Naive B cell (primary cell): ENCODE data around the gene ADORA2A. TPM values are rescaled to one million over a fixed set of nuclear protein-coding genes. Genes with fewer than 3 reads are reported as not detected.

Source experiments
- ATAC-seq, 2 donors: fragments of 150-1000 bp; cut with Tn5 transposase; 2 replicates each; pipeline ENCODE4 v1.10.0; 2021; ENCODE audit warnings: low read depth in 2 of 2, mild to moderate bottlenecking in 2 of 2, moderate library complexity in 2 of 2
- DNase-seq: peaks from one replicate; pipeline ENCODE4 v3.0.0; 2022
- H3K27ac Mint-ChIP-seq, 6 donors: one replicate each; pipeline ENCODE4 v1.8.0; 2020 to 2022; ENCODE audit warnings: mild to moderate bottlenecking in 6 of 6, mixed read lengths in 6 of 6, moderate library complexity in 5 of 6, inconsistent platforms in 2 of 6
- H3K27me3 Mint-ChIP-seq, 3 donors: one replicate each; pipeline ENCODE4 v1.8.0; 2021 to 2022; ENCODE audit warnings: mixed read lengths in 3 of 3, mild to moderate bottlenecking in 1 of 3
- H3K36me3 Mint-ChIP-seq, 2 donors: one replicate each; pipeline ENCODE4 v1.8.0; 2020 to 2022; ENCODE audit warnings: mixed read lengths in 2 of 2, inconsistent platforms in 1 of 2, mild to moderate bottlenecking in 1 of 2
- H3K4me1 Mint-ChIP-seq, 3 donors: one replicate each; pipeline ENCODE4 v1.8.0; 2020 to 2022; ENCODE audit warnings: mixed read lengths in 3 of 3, inconsistent platforms in 1 of 3, mild to moderate bottlenecking in 1 of 3, moderate library complexity in 1 of 3
- H3K4me3 Mint-ChIP-seq, 8 donors: one replicate each; pipeline ENCODE4 v1.8.0; 2020 to 2022; ENCODE audit warnings: mild to moderate bottlenecking in 8 of 8, mixed read lengths in 8 of 8, moderate library complexity in 8 of 8, inconsistent platforms in 2 of 8
- H3K9me3 Mint-ChIP-seq, 7 donors: one replicate each; pipeline ENCODE4 v1.8.0; 2020 to 2022; ENCODE audit warnings: mixed read lengths in 7 of 7, mild to moderate bottlenecking in 5 of 7, inconsistent platforms in 2 of 7, moderate library complexity in 1 of 7
- polyA plus RNA-seq, 6 donors: library from polyadenylated mRNA; unstranded; fragments of 300-500 nt; fragmentation: Illumina TruSeq; gene quantifications; one replicate each; pipeline ENCODE4 v1.2.3, GENCODE V29; 2021; ENCODE audit warnings: low read depth in 6 of 6

ADORA2A gene
- 10 to 100 TPM; 43.9 to 79.9 (median 52.5) TPM for polyA plus RNA-seq

DNA sequence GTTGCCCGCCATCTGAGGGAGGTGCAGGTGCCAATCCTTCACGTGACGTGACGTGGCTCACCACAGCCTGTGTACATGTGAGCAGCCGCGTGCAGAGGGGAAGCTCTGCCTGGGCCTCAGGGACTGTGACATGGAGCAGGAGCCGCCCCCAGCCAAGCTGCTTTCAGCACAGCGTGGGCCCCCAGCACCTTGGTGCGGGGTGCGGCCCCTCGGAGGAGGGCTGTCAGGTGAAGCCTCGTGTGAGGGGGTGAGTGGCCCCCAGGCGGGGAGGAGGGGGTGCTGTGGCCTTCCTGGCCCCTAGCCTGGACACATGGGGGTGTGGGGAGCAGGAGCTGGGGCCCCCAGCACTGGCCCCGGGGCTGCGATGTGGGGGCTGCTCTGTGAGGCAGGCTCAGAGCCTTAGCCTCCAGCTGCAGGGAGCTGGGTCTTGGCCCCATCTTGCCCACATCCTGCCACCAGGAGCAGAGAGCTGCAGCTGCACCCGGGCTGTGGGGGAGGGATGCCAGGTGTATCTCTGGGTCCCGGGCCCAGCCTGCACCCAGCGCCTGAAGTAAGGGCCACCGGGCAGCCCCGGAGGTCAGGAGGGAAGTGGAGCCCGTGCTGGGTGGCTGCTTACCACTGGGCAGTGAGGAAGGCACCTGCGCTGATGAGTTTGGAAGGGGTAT, at the start of gene ADORA2A:
TSS of gene ADORA2A (plus strand) at position 100 of the 665 bp plus-strand sequence. CDS start 5,806 bp downstream, outside the sequence.
- Mint-ChIP-seq H3K9me3 (no peaks in the 10 kb centered on the region), H3K27me3 (no peaks in the 10 kb centered on the region), H3K4me3 (peak within 1 kb of the TSS; percentile 85 to 96 (median 90)), H3K4me1 (peaks cover 74 to 75% (median 75%) of the 10 kb centered on the region in 3 donors), H3K27ac (peak within 1 kb of the TSS; percentile 98 to 100 (median 99)), H3K36me3 (no peaks in the 10 kb centered on the region)
- peak; percentile 94 for DNase-seq
- ATAC-seq, result peak; percentile 85

DNA sequence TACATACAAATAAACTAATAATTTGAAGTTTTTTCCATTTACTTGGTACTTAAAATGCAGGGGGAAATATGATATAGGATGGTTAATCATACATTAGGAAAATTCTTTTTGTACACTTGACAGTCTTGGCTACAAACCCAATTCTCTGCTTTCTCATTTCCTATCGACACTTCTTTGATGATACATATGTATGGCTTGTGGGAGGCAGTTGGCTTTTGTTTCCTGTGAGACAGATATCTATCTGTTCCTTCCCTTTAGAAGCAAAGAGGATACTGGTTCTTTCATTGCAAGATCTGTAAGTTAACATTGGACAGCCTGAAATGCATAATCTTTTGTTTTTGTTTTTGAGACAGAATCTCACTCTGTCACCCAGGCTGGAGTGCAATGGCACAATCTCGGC, 47.9 kb upstream of the ADORA2A start:
- Mint-ChIP-seq H3K36me3 (peaks cover 7 to 20% of the 10 kb centered on the region in 2 donors), H3K27ac (peak overlapping the region in 2 of 6 donors; percentile 32 to 76), H3K4me1 (peaks cover 0 to 4% (median 0%) of the 10 kb centered on the region in 3 donors)

DNA sequence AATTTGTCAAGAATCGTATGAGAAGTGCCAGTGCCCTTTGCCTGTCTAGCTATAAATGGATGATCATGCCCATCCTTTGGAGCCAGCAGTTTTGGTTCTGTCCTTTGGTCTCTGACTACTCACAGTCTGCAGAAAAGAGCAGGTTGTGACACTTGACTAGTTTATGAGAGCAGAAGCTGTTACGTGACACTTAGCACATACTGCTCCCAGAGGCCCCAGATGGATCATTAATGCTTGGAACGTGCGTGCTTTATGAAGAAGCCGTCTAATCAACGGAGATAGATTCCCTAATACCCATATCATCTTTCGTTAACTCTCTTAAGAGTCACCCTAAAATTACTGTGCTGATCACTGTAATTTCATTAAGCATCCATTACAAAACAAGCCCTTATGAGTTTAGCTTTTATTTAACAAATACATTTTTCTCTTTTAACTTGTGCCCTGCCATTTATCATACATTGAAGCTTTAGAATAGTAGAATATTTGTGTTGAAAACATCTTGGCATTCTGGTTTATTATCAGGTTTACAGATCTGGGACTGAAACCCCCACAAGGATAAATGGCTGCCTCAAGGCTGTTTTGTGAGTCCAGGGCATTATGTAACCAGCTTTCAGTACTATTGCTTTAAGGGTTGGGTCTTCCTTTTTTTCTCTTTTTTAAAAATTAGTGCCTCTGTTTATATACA, 47.0 kb upstream of the ADORA2A start:
- Mint-ChIP-seq H3K27ac (peak overlapping the region in 1 of 6 donors; percentile 15), H3K36me3 (peaks cover 0 to 13% of the 10 kb centered on the region in 2 donors), H3K9me3 (no peaks in the 10 kb centered on the region), H3K27me3 (no peaks in the 10 kb centered on the region), H3K4me1 (peaks cover 0 to 4% (median 0%) of the 10 kb centered on the region in 3 donors), H3K4me3 (no peak overlapping the region)
- ATAC-seq, result no peak
- no peak for DNase-seq

More for the DNA sequence above, 47.9 kb upstream of the ADORA2A start:
- ATAC-seq, result no peak
- no peak for DNase-seq
- no peaks in the 10 kb centered on the region for H3K27me3 Mint-ChIP-seq
- H3K4me3 Mint-ChIP-seq, result no peak overlapping the region
- no peaks in the 10 kb centered on the region for H3K9me3 Mint-ChIP-seq

DNA sequence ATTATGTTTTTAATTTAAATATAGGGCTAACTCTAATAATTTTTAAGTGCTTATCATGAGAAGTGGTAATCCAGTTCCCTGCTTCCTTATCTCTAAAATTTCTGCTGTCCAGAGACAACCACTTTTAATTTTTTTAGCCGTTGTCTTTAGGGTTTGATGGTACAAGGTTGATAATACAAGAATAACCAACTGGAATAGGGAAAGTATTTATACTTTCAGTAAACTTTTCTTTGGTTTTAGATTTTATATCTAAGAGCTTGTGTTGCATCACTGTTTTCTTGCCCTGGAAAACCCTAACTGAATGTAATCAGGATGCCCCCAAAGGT, 46.5 kb upstream of the ADORA2A start:
- ATAC-seq (no peak), DNase-seq (no peak)
- H3K36me3 Mint-ChIP-seq, result peaks cover 0 to 16% of the 10 kb centered on the region in 2 donors
- no peak overlapping the region for H3K27ac Mint-ChIP-seq
- H3K4me3 Mint-ChIP-seq, result no peak overlapping the region
- H3K9me3 Mint-ChIP-seq, result no peaks in the 10 kb centered on the region
- no peaks in the 10 kb centered on the region for H3K27me3 Mint-ChIP-seq
- H3K4me1 Mint-ChIP-seq, result peaks cover 0 to 4% (median 0%) of the 10 kb centered on the region in 3 donors

DNA sequence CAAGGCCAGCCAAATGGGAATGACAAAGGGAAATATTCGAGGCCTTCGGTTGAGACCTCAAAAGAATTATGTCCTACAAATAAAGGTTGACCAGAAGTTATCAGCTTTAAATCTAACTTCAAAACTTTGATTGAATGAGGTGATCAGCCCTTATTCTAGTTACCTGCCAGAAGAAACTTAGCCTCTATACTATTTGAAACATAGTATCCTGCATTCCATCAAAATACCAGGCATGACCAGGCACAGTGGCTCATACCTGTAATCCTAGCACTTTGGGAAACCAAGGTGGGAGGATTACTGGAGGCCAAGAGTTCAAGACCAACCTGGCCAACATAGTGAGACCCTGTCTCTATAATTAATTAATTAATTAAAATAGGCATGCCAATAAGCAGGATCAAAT, 44.3 kb upstream of the ADORA2A start:
- DNase-seq (no peak), ATAC-seq (no peak)
- Mint-ChIP-seq H3K27me3 (no peaks in the 10 kb centered on the region), H3K36me3 (peaks cover 0 to 17% of the 10 kb centered on the region in 2 donors), H3K27ac (no peak overlapping the region), H3K4me1 (peaks cover 0 to 4% (median 0%) of the 10 kb centered on the region in 3 donors), H3K9me3 (no peaks in the 10 kb centered on the region), H3K4me3 (no peak overlapping the region)

DNA sequence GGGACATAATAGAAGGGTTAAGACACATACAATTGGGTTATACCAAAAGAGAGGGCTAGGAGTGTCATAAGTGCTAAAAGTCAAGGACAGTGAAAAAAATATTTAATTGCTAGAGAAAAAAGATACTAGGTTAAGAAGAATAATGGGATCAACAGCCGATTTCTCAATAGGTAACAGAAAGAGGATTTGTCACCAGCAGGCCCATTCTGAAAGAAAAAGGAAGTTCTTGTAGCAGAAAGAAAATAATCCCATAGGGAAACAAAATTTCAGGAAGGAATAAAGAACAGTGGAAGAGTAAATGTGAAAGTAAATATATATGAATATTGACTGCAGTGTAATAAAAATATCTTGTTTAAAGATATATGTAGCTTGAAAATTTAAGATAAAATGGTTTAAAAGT, 43.3 kb upstream of the ADORA2A start:
- Mint-ChIP-seq H3K27me3 (no peaks in the 10 kb centered on the region), H3K9me3 (no peaks in the 10 kb centered on the region), H3K4me1 (peaks cover 0 to 4% (median 0%) of the 10 kb centered on the region in 3 donors), H3K4me3 (no peak overlapping the region), H3K27ac (peak overlapping the region in 2 of 6 donors; percentile 8 to 9), H3K36me3 (peaks cover 0 to 15% of the 10 kb centered on the region in 2 donors)
- DNase-seq (no peak), ATAC-seq (no peak)

DNA sequence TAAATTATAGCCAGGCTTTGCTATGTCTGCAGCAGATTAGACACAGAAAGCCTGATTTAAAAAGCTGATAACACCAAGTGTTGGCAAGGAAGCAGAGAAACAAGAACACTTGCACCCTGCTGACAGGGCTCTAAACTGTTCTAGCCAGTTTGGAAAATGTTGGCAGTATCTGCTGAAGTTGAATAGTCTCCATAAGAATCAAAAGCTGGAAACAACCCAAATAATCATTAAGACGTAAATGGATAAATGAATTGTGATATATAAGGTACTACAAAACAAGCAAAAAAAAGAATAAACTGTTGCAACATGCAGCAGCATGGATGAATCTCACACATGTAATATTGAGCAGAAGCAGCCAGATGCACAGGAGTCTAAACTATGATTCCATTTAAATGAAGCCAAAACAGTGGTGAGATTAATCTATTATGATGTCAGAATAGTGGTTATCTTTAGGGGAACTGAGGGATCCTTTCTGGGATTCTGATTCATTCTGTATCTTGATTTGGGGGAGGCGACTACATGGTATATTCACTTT, 40.4 kb upstream of the ADORA2A start:
- H3K9me3 Mint-ChIP-seq, result no peaks in the 10 kb centered on the region
- no peak for DNase-seq
- no peaks in the 10 kb centered on the region for H3K27me3 Mint-ChIP-seq
- no peak for ATAC-seq
- peaks cover 0 to 6% (median 4%) of the 10 kb centered on the region in 3 donors for H3K4me1 Mint-ChIP-seq
- H3K36me3 Mint-ChIP-seq, result peaks cover 0 to 14% of the 10 kb centered on the region in 2 donors
- peak overlapping the region in 1 of 6 donors; percentile 11 for H3K27ac Mint-ChIP-seq
- H3K4me3 Mint-ChIP-seq, result no peak overlapping the region

DNA sequence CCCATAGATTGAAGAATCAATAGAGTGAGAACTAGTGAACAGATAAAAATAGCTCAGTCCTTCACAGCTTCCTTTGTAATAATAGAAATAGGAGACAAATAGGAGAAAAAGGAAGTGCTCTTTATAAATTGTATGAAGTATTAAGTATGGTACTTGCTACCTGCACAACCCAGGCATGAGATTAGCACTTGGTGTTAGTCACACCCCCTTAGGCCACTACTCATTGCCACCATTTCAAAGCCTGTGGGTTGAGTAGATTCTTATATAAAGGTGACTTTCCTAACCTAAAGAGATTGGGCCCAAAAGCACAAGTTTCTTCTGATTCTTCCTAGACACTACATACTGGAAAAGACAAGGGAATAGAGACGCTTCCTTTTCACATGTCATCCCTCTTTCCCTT, 37.7 kb upstream of the ADORA2A start:
- H3K27ac Mint-ChIP-seq, result peak overlapping the region in 1 of 6 donors; percentile 39
- no peaks in the 10 kb centered on the region for H3K27me3 Mint-ChIP-seq
- peaks cover 0 to 6% (median 0%) of the 10 kb centered on the region in 3 donors for H3K4me1 Mint-ChIP-seq
- H3K9me3 Mint-ChIP-seq, result no peaks in the 10 kb centered on the region
- ATAC-seq, result no peak
- H3K36me3 Mint-ChIP-seq, result peaks cover 0 to 14% of the 10 kb centered on the region in 2 donors
- DNase-seq, result no peak
- no peak overlapping the region for H3K4me3 Mint-ChIP-seq

DNA sequence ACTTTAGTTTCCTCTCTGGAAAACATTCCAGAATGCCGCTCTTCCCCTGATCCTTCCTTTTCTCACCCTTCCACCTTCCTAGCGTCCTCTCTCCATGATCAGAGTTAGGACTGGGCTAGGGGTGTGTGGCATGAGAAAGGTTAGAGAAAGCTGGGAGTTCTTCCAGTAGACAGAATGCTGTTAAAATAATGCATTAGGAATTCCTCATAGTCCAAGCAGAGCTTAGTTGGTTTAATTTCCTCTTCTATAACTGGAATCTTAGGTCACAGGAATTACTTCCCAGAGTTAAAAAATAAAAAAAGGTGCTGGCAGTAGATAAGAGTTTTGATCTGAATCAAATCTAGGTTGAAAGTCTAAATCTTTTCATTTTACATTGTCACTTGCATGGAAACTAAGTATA, 37.2 kb upstream of the ADORA2A start:
- peak overlapping the region in 4 of 6 donors; percentile 17 to 62 (median 32) for H3K27ac Mint-ChIP-seq

DNA sequence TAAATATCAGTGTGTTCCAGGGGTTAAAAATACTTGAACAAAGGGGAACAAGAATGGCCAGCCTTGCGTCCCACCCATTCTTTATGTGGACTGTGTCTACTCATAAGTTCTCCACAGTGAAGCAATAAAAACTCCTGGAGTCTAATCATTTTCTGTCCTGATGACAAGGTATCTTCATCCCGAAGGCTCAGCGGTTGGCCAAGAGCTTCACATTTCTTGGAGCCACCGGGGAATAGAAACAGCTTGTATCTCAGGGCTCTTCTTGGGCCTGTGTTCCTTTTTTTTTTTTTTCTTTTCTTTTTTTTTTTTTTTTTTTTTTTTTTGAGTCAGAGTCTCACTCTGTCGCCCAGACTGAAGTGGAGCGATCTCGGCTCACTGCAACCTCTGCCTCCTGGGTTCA, 36.8 kb upstream of the ADORA2A start:
- H3K9me3 Mint-ChIP-seq, result no peaks in the 10 kb centered on the region
- peaks cover 0 to 6% (median 0%) of the 10 kb centered on the region in 3 donors for H3K4me1 Mint-ChIP-seq
- DNase-seq, result no peak
- peaks cover 0 to 16% of the 10 kb centered on the region in 2 donors for H3K36me3 Mint-ChIP-seq
- no peak for ATAC-seq
- H3K4me3 Mint-ChIP-seq, result no peak overlapping the region
- no peaks in the 10 kb centered on the region for H3K27me3 Mint-ChIP-seq
- no peak overlapping the region for H3K27ac Mint-ChIP-seq

More for the DNA sequence above, 37.2 kb upstream of the ADORA2A start:
- no peaks in the 10 kb centered on the region for H3K27me3 Mint-ChIP-seq
- H3K4me1 Mint-ChIP-seq, result peaks cover 0 to 6% (median 0%) of the 10 kb centered on the region in 3 donors
- DNase-seq, result no peak
- no peak overlapping the region for H3K4me3 Mint-ChIP-seq
- no peak for ATAC-seq
- H3K36me3 Mint-ChIP-seq, result peaks cover 0 to 16% of the 10 kb centered on the region in 2 donors
- H3K9me3 Mint-ChIP-seq, result no peaks in the 10 kb centered on the region

DNA sequence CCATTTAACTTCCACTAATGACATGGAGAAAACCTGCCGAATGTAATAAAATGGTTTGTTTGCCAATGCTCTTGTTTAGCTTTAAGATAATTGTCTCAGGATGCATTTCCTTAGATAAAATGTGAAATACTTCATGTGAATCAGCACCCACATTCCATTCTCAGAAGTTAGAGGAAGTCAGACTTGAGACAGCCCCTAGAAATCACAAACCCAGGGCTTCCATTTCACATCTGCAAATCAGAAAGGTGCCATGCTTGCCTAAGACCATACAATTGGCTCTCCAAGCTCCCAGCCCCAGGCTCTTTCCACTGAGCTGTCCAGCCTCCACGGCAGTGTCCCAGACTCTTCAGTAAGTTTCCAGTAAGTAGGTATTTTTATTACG, 35.6 kb upstream of the ADORA2A start:
- no peak overlapping the region for H3K4me3 Mint-ChIP-seq
- no peaks in the 10 kb centered on the region for H3K27me3 Mint-ChIP-seq
- ATAC-seq (no peak), DNase-seq (no peak)
- peaks cover 0 to 9% of the 10 kb centered on the region in 2 donors for H3K36me3 Mint-ChIP-seq
- H3K9me3 Mint-ChIP-seq, result no peaks in the 10 kb centered on the region
- H3K27ac Mint-ChIP-seq, result peak overlapping the region in 2 of 6 donors; percentile 66 to 78
- H3K4me1 Mint-ChIP-seq, result peaks cover 0 to 6% (median 0%) of the 10 kb centered on the region in 3 donors

DNA sequence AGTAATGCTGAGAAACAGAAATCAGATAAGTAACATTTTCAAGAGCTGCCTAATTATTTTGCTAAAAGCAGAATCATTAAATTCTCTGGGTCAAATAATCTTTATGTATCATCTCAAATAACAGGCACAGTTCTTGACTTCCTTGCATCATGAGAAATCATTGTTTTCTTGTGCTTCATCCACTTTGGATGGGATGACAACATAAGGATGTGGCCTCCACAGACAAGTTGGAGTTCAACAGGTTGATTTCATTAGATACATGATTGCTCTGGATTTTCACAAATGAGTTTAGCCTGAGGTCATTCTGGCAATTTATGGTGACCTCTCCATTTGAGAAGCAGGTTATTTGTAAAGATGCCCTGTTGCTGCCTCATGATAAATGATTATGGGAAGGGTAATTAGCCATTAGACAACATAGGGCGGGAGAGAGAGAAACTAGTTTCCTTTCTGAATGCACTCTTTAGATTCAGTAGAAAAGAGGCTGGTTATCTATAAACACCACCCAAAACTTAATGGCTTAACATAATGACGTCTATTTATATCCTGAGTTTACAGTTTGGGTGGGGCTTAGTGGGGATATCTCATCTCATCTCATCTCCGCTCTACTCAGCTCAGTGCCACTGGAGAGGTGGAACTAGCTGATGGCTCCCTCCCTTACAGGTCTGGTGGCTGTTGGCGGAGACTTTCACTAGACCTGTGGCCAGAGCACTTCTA, 35.0 kb upstream of the ADORA2A start:
- peaks cover 0 to 9% of the 10 kb centered on the region in 2 donors for H3K36me3 Mint-ChIP-seq
- no peaks in the 10 kb centered on the region for H3K9me3 Mint-ChIP-seq
- H3K4me3 Mint-ChIP-seq, result no peak overlapping the region
- H3K27me3 Mint-ChIP-seq, result no peaks in the 10 kb centered on the region
- no peak for DNase-seq
- peak overlapping the region in 1 of 6 donors; percentile 66 for H3K27ac Mint-ChIP-seq
- peaks cover 0 to 6% (median 0%) of the 10 kb centered on the region in 3 donors for H3K4me1 Mint-ChIP-seq
- ATAC-seq, result no peak

DNA sequence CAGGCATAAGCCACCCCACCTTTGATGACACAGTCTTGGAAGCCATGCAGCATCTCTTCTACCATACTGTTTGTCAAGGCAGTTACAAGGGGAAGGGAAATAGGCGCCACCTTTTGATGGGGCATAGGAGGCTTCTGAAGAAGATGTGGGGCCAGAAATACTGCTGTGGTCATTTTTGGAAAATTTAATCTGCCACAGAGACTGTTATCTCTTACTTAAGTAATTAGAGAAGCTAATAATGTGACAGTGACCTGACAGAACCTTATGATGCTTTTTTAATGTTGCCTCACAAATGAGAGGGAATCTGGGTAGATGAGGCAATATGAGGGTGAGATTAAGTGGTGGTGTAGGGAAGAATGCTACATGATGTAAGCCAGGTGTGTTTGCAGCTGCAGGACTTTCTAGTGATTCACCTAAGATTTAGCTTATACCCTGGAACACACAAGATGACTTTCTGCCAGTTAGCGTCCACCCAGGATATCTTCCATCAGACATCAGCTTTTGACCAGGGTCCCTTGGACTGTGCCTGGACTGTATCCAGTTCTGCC, 34.3 kb upstream of the ADORA2A start:
- H3K27me3 Mint-ChIP-seq, result no peaks in the 10 kb centered on the region
- ATAC-seq (no peak), DNase-seq (no peak)
- H3K4me1 Mint-ChIP-seq, result peaks cover 0 to 6% (median 2%) of the 10 kb centered on the region in 3 donors
- H3K36me3 Mint-ChIP-seq, result peaks cover 0 to 14% of the 10 kb centered on the region in 2 donors
- H3K27ac Mint-ChIP-seq, result no peak overlapping the region
- no peak overlapping the region for H3K4me3 Mint-ChIP-seq
- no peaks in the 10 kb centered on the region for H3K9me3 Mint-ChIP-seq
